ENCODE measurements around the gene SH3TC1. TPM values are rescaled to one million over a fixed set of nuclear protein-coding genes. Genes with fewer than 3 reads are reported as not detected.
A peak's percentile ranks its signal among the peaks of the same experiment; 100 is the strongest.

The SH3TC1 gene
- total and polyA plus RNA-seq, 10 of the 15 experiments (the other 5 are each of a cell fraction or from before 2014, with no cell fraction given), result 0.19 to 47.0 (median 18.4) TPM

DNA sequence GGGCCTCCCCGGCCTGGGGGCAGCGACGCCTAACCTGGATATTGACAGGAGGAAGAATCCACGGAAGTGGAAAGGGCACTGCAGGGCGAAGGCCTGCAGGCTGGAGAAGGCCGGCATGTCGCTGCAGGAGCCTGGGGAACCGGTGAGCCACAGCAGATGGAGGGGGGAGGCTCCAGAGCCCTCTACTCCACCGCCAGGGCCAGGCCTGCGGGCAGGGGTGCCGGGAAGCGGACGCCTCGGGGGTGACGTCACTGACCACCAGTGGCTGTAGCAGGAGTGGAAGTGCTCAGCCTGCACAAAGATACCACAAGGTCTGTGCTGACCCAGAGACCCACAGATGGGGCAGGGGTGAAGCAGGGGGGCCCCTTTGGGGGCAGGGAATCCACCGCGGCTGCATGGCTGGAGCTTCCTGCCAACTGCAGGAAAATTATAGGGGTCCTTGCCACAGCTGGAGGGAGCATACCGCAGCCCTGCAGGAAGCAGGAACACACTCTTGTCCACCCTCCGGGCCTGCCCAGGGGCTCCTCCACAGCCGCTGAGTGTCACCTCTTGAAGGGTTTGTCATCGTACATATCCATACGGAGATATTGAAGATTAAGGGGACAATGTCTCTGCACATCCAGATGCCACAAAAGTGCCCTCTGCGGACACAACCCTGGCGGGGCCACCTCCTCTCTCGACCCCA lies 62.9 kb downstream of the SH3TC1 start:
- Histone ChIP-seq H3K4me2 (ENCODE audit: control insufficient read depth, insufficient read depth) (no peak overlapping the region), H3K9me3 (replicated peaks; ENCODE audit: control insufficient read depth, insufficient read depth, low read length) (no peaks in the 10 kb centered on the region), H3K27ac (ENCODE audit: control insufficient read depth, insufficient read depth) (no peak overlapping the region), H2AFZ (ENCODE audit: control insufficient read depth, low read depth, low read length) (no peak overlapping the region), H3K9ac (ENCODE audit: control insufficient read depth, insufficient read depth, low read length) (no peak overlapping the region), H3K27me3 (replicated peaks in 1 of 2; ENCODE audit: control insufficient read depth in 2 of 2, insufficient read depth in 2 of 2, low read length in 1 of 2) (no peaks in the 10 kb centered on the region; a peak in 1 of 4 replicates), H3K79me2 (ENCODE audit: control insufficient read depth, insufficient read depth, low read length) (no peaks in the 10 kb centered on the region), H4K20me1 (ENCODE audit: control insufficient read depth, insufficient read depth) (no peaks in the 10 kb centered on the region), H3K4me1 (ENCODE audit: control insufficient read depth, insufficient read depth, low read length) (no peaks in the 10 kb centered on the region), H3K4me3 (no peak overlapping the region), H3K36me3 (ENCODE audit: control insufficient read depth in 2 of 2, insufficient read depth in 2 of 2, low read length in 1 of 2) (no peaks in the 10 kb centered on the region)
- ATAC-seq (no peak), DNase-seq (ENCODE audit: low read depth, low spot score) (no peak), FAIRE-seq (no peak)
- BruUV-seq (replicated peaks), result no TSS peak
- CTCF ChIA-PET, result no interaction called here
- POLR2A ChIA-PET, result no interaction called here
- in situ Hi-C loops (cut with MboI), result loop anchor here (10.0 kb wide), 1 partner anchor 333 kb away; the partner anchor contains the start of gene CPZ
- intact Hi-C loops (cut with micrococcal nuclease; ENCODE audit: unreplicated experiment), result no loop called here
- SMC1A ChIA-PET (ENCODE audit: uncharacterized antibody, unreplicated experiment), result no interaction called here
- TF ChIP-seq GABPA (IDR thresholded peaks at IDR 0.05; ENCODE audit: low read depth) (no peak), ZBED1 (IDR thresholded peaks at IDR 0.05; ENCODE audit: borderline replicate concordance) (no peak), EED (IDR thresholded peaks at IDR 0.05; ENCODE audit: low read depth) (no peak), ZSCAN29 (IDR thresholded peaks at IDR 0.05) (no peak), MTA2 (IDR thresholded peaks at IDR 0.05; ENCODE audit: low read depth) (no peak), IKZF1 (conservative IDR thresholded peaks at IDR 0.05) (peak; percentile 28; the same call in 1 of the 2 replicates)
- WGBS (ENCODE audit: insufficient coverage, insufficient replicate concordance, low lambda C conversion rate, missing lambda C conversion rate), result 23% methylated on average over 25 of the region's 25 CpGs
- RAD21 ChIA-PET (ENCODE audit: unreplicated experiment), result no interaction called here

DNA sequence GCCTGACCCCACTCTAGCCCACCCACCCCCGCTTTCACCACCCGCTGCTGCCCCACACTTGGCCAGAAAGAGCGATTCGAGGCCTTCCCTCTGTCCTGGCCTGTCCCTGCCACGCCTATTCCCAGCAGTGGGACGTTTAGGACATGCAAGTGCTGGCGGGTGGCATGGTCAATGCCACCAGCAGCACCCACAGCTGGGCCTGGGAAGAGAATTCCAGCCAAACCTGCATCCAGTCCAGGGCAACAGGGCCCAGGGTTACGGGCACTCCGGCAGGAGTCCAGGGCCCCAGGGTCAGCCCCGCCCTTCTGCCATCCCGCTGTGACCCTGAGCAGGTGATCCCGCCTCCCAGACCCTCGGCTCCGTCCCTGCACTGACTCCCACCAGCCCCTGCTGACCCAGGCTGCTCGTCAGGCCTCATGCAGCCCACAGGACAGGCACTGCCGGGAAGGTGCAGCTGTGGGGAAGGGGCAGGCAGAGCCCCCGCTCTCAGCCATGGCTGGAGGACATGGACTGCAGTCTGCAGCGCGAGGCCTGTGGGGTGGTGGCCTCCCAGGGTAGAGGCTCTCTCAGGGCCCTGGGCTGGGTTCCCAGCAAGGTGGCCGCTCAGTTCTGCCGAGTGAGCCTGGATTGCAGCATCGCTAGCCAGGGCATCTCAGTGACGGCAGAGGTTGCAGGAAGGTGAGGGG lies 63.7 kb downstream of the SH3TC1 start:
- Histone ChIP-seq H2AFZ (ENCODE audit: control insufficient read depth, low read depth, low read length) (no peak overlapping the region), H3K4me2 (ENCODE audit: control insufficient read depth, insufficient read depth) (no peak overlapping the region), H4K20me1 (ENCODE audit: control insufficient read depth, insufficient read depth) (no peaks in the 10 kb centered on the region), H3K27ac (ENCODE audit: control insufficient read depth, insufficient read depth) (no peak overlapping the region), H3K27me3 (replicated peaks in 1 of 2; ENCODE audit: control insufficient read depth in 2 of 2, insufficient read depth in 2 of 2, low read length in 1 of 2) (no peaks in the 10 kb centered on the region; a peak in 1 of 4 replicates), H3K9ac (ENCODE audit: control insufficient read depth, insufficient read depth, low read length) (no peak overlapping the region), H3K4me3 (no peak overlapping the region), H3K36me3 (ENCODE audit: control insufficient read depth in 2 of 2, insufficient read depth in 2 of 2, low read length in 1 of 2) (no peaks in the 10 kb centered on the region), H3K79me2 (ENCODE audit: control insufficient read depth, insufficient read depth, low read length) (no peaks in the 10 kb centered on the region), H3K4me1 (ENCODE audit: control insufficient read depth, insufficient read depth, low read length) (no peaks in the 10 kb centered on the region), H3K9me3 (replicated peaks; ENCODE audit: control insufficient read depth, insufficient read depth, low read length) (no peaks in the 10 kb centered on the region)
- FAIRE-seq, result no peak
- ChIA-PET SMC1A (ENCODE audit: uncharacterized antibody, unreplicated experiment) (no interaction called here), CTCF (no interaction called here), RAD21 (ENCODE audit: unreplicated experiment) (no interaction called here), POLR2A (no interaction called here)
- intact Hi-C loops (cut with micrococcal nuclease; ENCODE audit: unreplicated experiment) (no loop called here), in situ Hi-C loops (cut with MboI) (loop anchor here (10.0 kb wide), 1 partner anchor 332 kb away; the partner anchor contains the start of gene CPZ)
- no peak for ATAC-seq
- 45% methylated on average over 21 of the region's 23 CpGs for WGBS (ENCODE audit: insufficient coverage, insufficient replicate concordance, low lambda C conversion rate, missing lambda C conversion rate)
- TF ChIP-seq, protein P1, sequence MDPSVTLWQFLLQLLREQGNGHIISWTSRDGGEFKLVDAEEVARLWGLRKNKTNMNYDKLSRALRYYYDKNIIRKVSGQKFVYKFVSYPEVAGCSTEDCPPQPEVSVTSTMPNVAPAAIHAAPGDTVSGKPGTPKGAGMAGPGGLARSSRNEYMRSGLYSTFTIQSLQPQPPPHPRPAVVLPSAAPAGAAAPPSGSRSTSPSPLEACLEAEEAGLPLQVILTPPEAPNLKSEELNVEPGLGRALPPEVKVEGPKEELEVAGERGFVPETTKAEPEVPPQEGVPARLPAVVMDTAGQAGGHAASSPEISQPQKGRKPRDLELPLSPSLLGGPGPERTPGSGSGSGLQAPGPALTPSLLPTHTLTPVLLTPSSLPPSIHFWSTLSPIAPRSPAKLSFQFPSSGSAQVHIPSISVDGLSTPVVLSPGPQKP (IDR thresholded peaks at IDR 0.05; ENCODE audit: low read depth, low read length), result no peak
- no peak for TF ChIP-seq ZBED1 (IDR thresholded peaks at IDR 0.05; ENCODE audit: borderline replicate concordance)
- TF ChIP-seq POU2F2 (IDR thresholded peaks at IDR 0.05; ENCODE audit: borderline replicate concordance, low read depth, low read length), result no peak
- TF ChIP-seq, protein P2, sequence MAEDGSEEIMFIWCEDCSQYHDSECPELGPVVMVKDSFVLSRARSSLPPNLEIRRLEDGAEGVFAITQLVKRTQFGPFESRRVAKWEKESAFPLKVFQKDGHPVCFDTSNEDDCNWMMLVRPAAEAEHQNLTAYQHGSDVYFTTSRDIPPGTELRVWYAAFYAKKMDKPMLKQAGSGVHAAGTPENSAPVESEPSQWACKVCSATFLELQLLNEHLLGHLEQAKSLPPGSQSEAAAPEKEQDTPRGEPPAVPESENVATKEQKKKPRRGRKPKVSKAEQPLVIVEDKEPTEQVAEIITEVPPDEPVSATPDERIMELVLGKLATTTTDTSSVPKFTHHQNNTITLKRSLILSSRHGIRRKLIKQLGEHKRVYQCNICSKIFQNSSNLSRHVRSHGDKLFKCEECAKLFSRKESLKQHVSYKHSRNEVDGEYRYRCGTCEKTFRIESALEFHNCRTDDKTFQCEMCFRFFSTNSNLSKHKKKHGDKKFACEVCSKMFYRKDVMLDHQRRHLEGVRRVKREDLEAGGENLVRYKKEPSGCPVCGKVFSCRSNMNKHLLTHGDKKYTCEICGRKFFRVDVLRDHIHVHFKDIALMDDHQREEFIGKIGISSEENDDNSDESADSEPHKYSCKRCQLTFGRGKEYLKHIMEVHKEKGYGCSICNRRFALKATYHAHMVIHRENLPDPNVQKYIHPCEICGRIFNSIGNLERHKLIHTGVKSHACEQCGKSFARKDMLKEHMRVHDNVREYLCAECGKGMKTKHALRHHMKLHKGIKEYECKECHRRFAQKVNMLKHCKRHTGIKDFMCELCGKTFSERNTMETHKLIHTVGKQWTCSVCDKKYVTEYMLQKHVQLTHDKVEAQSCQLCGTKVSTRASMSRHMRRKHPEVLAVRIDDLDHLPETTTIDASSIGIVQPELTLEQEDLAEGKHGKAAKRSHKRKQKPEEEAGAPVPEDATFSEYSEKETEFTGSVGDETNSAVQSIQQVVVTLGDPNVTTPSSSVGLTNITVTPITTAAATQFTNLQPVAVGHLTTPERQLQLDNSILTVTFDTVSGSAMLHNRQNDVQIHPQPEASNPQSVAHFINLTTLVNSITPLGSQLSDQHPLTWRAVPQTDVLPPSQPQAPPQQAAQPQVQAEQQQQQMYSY (CRISPR knock-in tag; IDR thresholded peaks at IDR 0.05), result no peak
- no peak for TF ChIP-seq SREBF1 (IDR thresholded peaks at IDR 0.05; ENCODE audit: low read length)
- no TSS peak for BruUV-seq (replicated peaks)
- no peak for DNase-seq (ENCODE audit: low read depth, low spot score)

Data from GM12878 (cell line).